Caco-2 (cell line): Measurements from ENCODE around the gene ZNF507. TPM values are rescaled to one million over a fixed set of nuclear protein-coding genes. Genes with fewer than 3 reads are reported as not detected.

Experiments used
- BruUV-seq: library from RNA; stranded (reverse); fragments of 400-500 nt; replicated peaks from 2 replicates; lab custom pipeline; 2021; lab: Mats Ljungman, UMichigan
- CTCF ChIA-PET: fragments of 300-600 bp; sonication (Branson Sonifier 250); formaldehyde crosslinking; loops from one replicate; lab custom pipeline; 2022; ENCODE audit warnings: antibody characterized with exemption; lab: Charles Lee
- POLR2A ChIA-PET: fragments of 300-600 bp; sonication (Branson Sonifier 250); formaldehyde crosslinking; loops from one replicate; lab custom pipeline; 2022; ENCODE audit warnings: antibody characterized with exemption; lab: Charles Lee
- DNase-seq, 2 experiments: peaks; one replicate each; pipeline versions ENCODE4 v3.0.0 to v3.0.0-alpha.2; 2020 to 2022
- H3K27me3 ChIP-seq: replicated peaks from 2 replicates; pipeline ENCODE4 v1.6.0; 2011; ENCODE audit warnings: low read length; ENCODE audit not compliant: control insufficient read depth, insufficient read depth
- H3K36me3 ChIP-seq: 2 replicates; pipeline ENCODE4 v1.5.1; 2011; ENCODE audit warnings: low read length; ENCODE audit not compliant: control insufficient read depth, insufficient read depth
- H3K4me1 ChIP-seq: fragments of 250-450 bp; sonication (Bioruptor Pico); 2 replicates; pipeline ENCODE4 v1.5.1; 2020; ENCODE audit warnings: mild to moderate bottlenecking
- H3K4me3 ChIP-seq: 2 replicates; pipeline ENCODE4 v1.5.1; 2011; ENCODE audit warnings: low read depth, mild to moderate bottlenecking, control low read depth, low read length
- H3K9me3 ChIP-seq: fragments of 250-450 bp; sonication (Bioruptor Pico); 2 replicates; pipeline ENCODE4 v1.5.1; 2020; ENCODE audit warnings: mild to moderate bottlenecking, moderate library complexity
- H3K27ac Mint-ChIP-seq: one replicate; pipeline ENCODE4 v1.8.0; 2022; ENCODE audit warnings: mixed read lengths; ENCODE audit not compliant: unreplicated experiment
- H3K27me3 Mint-ChIP-seq: one replicate; pipeline ENCODE4 v1.8.0; 2022; ENCODE audit warnings: mixed read lengths; ENCODE audit not compliant: insufficient read depth, unreplicated experiment
- H3K36me3 Mint-ChIP-seq: one replicate; pipeline ENCODE4 v1.8.0; 2022; ENCODE audit warnings: mild to moderate bottlenecking, mixed read lengths; ENCODE audit not compliant: insufficient read depth, unreplicated experiment
- H3K4me1 Mint-ChIP-seq: one replicate; pipeline ENCODE4 v1.8.0; 2022; ENCODE audit warnings: low read depth, mixed read lengths; ENCODE audit not compliant: unreplicated experiment
- H3K4me3 Mint-ChIP-seq: one replicate; pipeline ENCODE4 v1.8.0; 2022; ENCODE audit warnings: mild to moderate bottlenecking, moderate library complexity, mixed read lengths; ENCODE audit not compliant: unreplicated experiment
- H3K9me3 Mint-ChIP-seq: one replicate; pipeline ENCODE4 v1.8.0; 2022; ENCODE audit warnings: mixed read lengths; ENCODE audit not compliant: unreplicated experiment
- intact Hi-C: fragments of 100-400 bp; cut with micrococcal nuclease; formaldehyde crosslinking; loops from one replicate; pipeline ENCODE4 v1.10.0; 2022; ENCODE audit not compliant: unreplicated experiment
- total RNA-seq: library from RNA; stranded (reverse); gene quantifications from 2 replicates; pipeline ENCODE4 v1.2.3, GENCODE V29; 2022
- TF ChIP-seq, protein P1 (sequence below), 2 experiments: fragments of 200-600 bp in 1 of 2; IDR thresholded peaks; 1 replicate in 1 of 2; 2 replicates in 1 of 2; pipeline versions ENCODE4 v1.5.1 to v1.8.0; 2011 to 2022; ENCODE audit warnings: antibody characterized with exemption in 1 of 2, control low read depth in 1 of 2, inconsistent platforms in 1 of 2, low read depth in 1 of 2, low read length in 1 of 2, mild to moderate bottlenecking in 1 of 2, moderate library complexity in 1 of 2; ENCODE audit not compliant: insufficient read depth in 1 of 2, severe bottlenecking in 1 of 2, unreplicated experiment in 1 of 2

Gene ZNF507
- total RNA-seq, 1 experiment from 2014 or later = 27.4 TPM

- peaks cover 25% of the 10 kb centered on the region for H3K4me1 ChIP-seq
- Mint-ChIP-seq H3K4me3 (peak overlapping the region; percentile 60), H3K4me1 (peaks cover 30% of the 10 kb centered on the region), H3K36me3 (peaks cover 53% of the 10 kb centered on the region), H3K27me3 (no peaks in the 10 kb centered on the region), H3K27ac (peak overlapping the region; percentile 84), H3K9me3 (no peaks in the 10 kb centered on the region)
- DNase-seq = no peak
- intact Hi-C loops = loop anchor here (1.0 to 2.0 kb wide), 2 partner anchors 22 to 54 kb away; partner anchors contain the start of gene DPY19L3
- peaks cover 18% of the 10 kb centered on the region for H3K36me3 ChIP-seq
- no peak overlapping the region for H3K4me3 ChIP-seq
- CTCF ChIA-PET = no interaction called here
- no peaks in the 10 kb centered on the region for H3K9me3 ChIP-seq
- POLR2A ChIA-PET = interaction anchor here (0.7 kb wide), 1 partner anchor 55 kb away, joined by 3 read pairs; the partner anchor contains the start of gene DPY19L3
- TF ChIP-seq, protein P1, sequence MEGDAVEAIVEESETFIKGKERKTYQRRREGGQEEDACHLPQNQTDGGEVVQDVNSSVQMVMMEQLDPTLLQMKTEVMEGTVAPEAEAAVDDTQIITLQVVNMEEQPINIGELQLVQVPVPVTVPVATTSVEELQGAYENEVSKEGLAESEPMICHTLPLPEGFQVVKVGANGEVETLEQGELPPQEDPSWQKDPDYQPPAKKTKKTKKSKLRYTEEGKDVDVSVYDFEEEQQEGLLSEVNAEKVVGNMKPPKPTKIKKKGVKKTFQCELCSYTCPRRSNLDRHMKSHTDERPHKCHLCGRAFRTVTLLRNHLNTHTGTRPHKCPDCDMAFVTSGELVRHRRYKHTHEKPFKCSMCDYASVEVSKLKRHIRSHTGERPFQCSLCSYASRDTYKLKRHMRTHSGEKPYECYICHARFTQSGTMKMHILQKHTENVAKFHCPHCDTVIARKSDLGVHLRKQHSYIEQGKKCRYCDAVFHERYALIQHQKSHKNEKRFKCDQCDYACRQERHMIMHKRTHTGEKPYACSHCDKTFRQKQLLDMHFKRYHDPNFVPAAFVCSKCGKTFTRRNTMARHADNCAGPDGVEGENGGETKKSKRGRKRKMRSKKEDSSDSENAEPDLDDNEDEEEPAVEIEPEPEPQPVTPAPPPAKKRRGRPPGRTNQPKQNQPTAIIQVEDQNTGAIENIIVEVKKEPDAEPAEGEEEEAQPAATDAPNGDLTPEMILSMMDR (IDR thresholded peaks at IDR 0.05; ENCODE audit: insufficient read depth in 1 of 2, low read depth in 1 of 2, low read length in 1 of 2, severe bottlenecking in 1 of 2, unreplicated experiment in 1 of 2) = no peak
- BruUV-seq = no TSS peak
- no peaks in the 10 kb centered on the region for H3K27me3 ChIP-seq
Measured at GRCh38 chr19:32350987-32351348, 5.6 kb downstream of the ZNF507 start.

DNA sequence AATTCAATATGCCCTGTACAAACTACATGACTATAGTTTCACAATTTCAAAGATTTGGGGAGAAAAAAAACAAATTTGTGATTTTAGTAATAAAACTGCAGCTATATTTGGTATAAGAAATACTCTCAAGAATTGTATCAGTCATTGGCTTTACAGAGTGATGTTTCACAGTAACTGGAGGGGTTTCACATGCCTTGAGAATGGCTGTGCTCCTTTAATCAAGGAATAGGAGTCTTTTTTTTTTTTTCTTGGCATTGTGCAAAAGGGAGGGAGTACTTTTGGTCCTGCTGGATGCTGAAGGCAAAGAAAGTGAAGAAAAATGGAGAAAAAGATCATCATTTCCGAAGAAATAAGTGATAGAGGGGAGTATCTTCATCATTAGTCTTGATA lies 6.8 kb downstream of the ZNF507 start:
- H3K4me1 Mint-ChIP-seq = peaks cover 30% of the 10 kb centered on the region
- peaks cover 63% of the 10 kb centered on the region for H3K36me3 Mint-ChIP-seq
- no peak for DNase-seq
- H3K27me3 Mint-ChIP-seq = no peaks in the 10 kb centered on the region
- Histone ChIP-seq H3K27me3 (no peaks in the 10 kb centered on the region), H3K4me1 (peaks cover 25% of the 10 kb centered on the region), H3K36me3 (peaks cover 18% of the 10 kb centered on the region), H3K4me3 (no peak overlapping the region), H3K9me3 (no peaks in the 10 kb centered on the region)
- ChIA-PET POLR2A (interaction anchor here (0.7 kb wide), 1 partner anchor 21 kb away, joined by 3 read pairs; no protein-coding TSS in a partner anchor), CTCF (no interaction called here)
- TF ChIP-seq, protein P1 (IDR thresholded peaks at IDR 0.05; ENCODE audit: insufficient read depth in 1 of 2, low read depth in 1 of 2, low read length in 1 of 2, severe bottlenecking in 1 of 2, unreplicated experiment in 1 of 2) = no peak
- no peaks in the 10 kb centered on the region for H3K9me3 Mint-ChIP-seq
- H3K4me3 Mint-ChIP-seq = no peak overlapping the region
- H3K27ac Mint-ChIP-seq = no peak overlapping the region
- BruUV-seq = no TSS peak
- intact Hi-C loops = no loop called here

- H3K36me3 ChIP-seq = peaks cover 18% of the 10 kb centered on the region
- BruUV-seq = no TSS peak
Measured at GRCh38 chr19:32354345-32354744, 8.9 kb downstream of the ZNF507 start.

More at GRCh38 chr19:32354345-32354744, 8.9 kb downstream of the ZNF507 start:
- peaks cover 21% of the 10 kb centered on the region for H3K4me1 Mint-ChIP-seq
- intact Hi-C loops = no loop called here
- Histone ChIP-seq H3K27me3 (no peaks in the 10 kb centered on the region), H3K4me3 (no peak overlapping the region), H3K9me3 (no peaks in the 10 kb centered on the region), H3K4me1 (peaks cover 18% of the 10 kb centered on the region)
- CTCF ChIA-PET = no interaction called here
- H3K27me3 Mint-ChIP-seq = no peaks in the 10 kb centered on the region
- no peak overlapping the region for H3K27ac Mint-ChIP-seq
- DNase-seq = no peak
- POLR2A ChIA-PET = no interaction called here
- H3K4me3 Mint-ChIP-seq = no peak overlapping the region
- TF ChIP-seq, protein P1 (IDR thresholded peaks at IDR 0.05; ENCODE audit: insufficient read depth in 1 of 2, low read depth in 1 of 2, low read length in 1 of 2, severe bottlenecking in 1 of 2, unreplicated experiment in 1 of 2) = no peak
- no peaks in the 10 kb centered on the region for H3K9me3 Mint-ChIP-seq
- peaks cover 72% of the 10 kb centered on the region for H3K36me3 Mint-ChIP-seq
